GM12878 (cell line): ENCODE data around the gene HLA-G. TPM values are rescaled to one million over a fixed set of nuclear protein-coding genes. Genes with fewer than 3 reads are reported as not detected.

Experiments used
- ATAC-seq: fragments of 200-7000 bp; cut with Tn5 transposase; 3 replicates; pipeline ENCODE4 v1.9.1; 2020; ENCODE audit warnings: mild to moderate bottlenecking, moderate library complexity
- BruUV-seq: library from RNA; stranded (reverse); fragments of 400-500 nt; replicated peaks from 2 replicates; lab custom pipeline; 2021; lab: Mats Ljungman, UMichigan
- CTCF ChIA-PET: fragments of 300-600 bp; sonication (Branson Sonifier 250); formaldehyde crosslinking; extraction: SDS; loops from one replicate; lab custom pipeline; 2021; ENCODE audit warnings: inconsistent platforms; lab: Yijun Ruan, JAX
- POLR2A ChIA-PET: fragments of 350-600 bp; formaldehyde crosslinking; extraction: SDS; loops from one replicate; lab custom pipeline; 2021; ENCODE audit warnings: inconsistent platforms; lab: Charles Lee
- RAD21 ChIA-PET: fragments of 300-600 bp; sonication (Branson Sonifier 250); formaldehyde crosslinking; loops from one replicate; lab custom pipeline; 2023; ENCODE audit warnings: antibody characterized with exemption; ENCODE audit not compliant: unreplicated experiment; lab: Charles Lee
- SMC1A ChIA-PET: fragments of 300-600 bp; sonication (Branson Sonifier 250); formaldehyde crosslinking; loops from one replicate; lab custom pipeline; 2023; ENCODE audit not compliant: unreplicated experiment, uncharacterized antibody; lab: Charles Lee
- DNase-seq: peaks from one replicate; pipeline ENCODE4 v3.0.0-alpha.2; 2011; ENCODE audit warnings: low read depth, low spot score
- FAIRE-seq: peaks from 3 replicates; lab custom pipeline; 2011; peaks lifted over from hg19 to GRCh38; lab: Jason Lieb, UNC
- H2AFZ ChIP-seq: 2 replicates; pipeline ENCODE4 v1.6.0; 2011; ENCODE audit warnings: low read depth, low read length, control low read depth; ENCODE audit not compliant: control insufficient read depth
- H3K27ac ChIP-seq: 2 replicates; pipeline ENCODE4 v1.5.1; 2011; ENCODE audit warnings: control low read depth; ENCODE audit not compliant: control insufficient read depth, insufficient read depth
- H3K27me3 ChIP-seq, 2 experiments: replicated peaks in 1 of 2; 2 replicates each; pipeline versions ENCODE4 v1.6.0 to v1.6.1; 2011; ENCODE audit warnings: low read length in 1 of 2; ENCODE audit not compliant: control insufficient read depth in 2 of 2, insufficient read depth in 2 of 2
- H3K36me3 ChIP-seq, 2 experiments: 2 replicates each; pipeline ENCODE4 v1.5.1; 2011; ENCODE audit warnings: low read length in 1 of 2; ENCODE audit not compliant: control insufficient read depth in 2 of 2, insufficient read depth in 2 of 2
- H3K4me1 ChIP-seq: 2 replicates; pipeline ENCODE4 v1.6.1; 2011; ENCODE audit warnings: mild to moderate bottlenecking, low read length, moderate library complexity, mixed read lengths; ENCODE audit not compliant: control insufficient read depth, insufficient read depth
- H3K4me2 ChIP-seq: 2 replicates; pipeline ENCODE4 v1.6.0; 2011; ENCODE audit warnings: control low read depth; ENCODE audit not compliant: control insufficient read depth, insufficient read depth
- H3K4me3 ChIP-seq: fragments of 200-600 bp; sonication (generic); 2 replicates; pipeline ENCODE4 v1.5.1; 2016
- H3K79me2 ChIP-seq: 2 replicates; pipeline ENCODE4 v1.6.0; 2011; ENCODE audit warnings: low read length; ENCODE audit not compliant: control insufficient read depth, insufficient read depth
- H3K9ac ChIP-seq: 2 replicates; pipeline ENCODE4 v1.8.0; 2011; ENCODE audit warnings: low read length, control low read depth, mixed read lengths; ENCODE audit not compliant: control insufficient read depth, insufficient read depth
- H3K9me3 ChIP-seq: replicated peaks from 3 replicates; pipeline ENCODE4 v1.5.1; 2011; ENCODE audit warnings: mild to moderate bottlenecking, low read length; ENCODE audit not compliant: control insufficient read depth, insufficient read depth
- H4K20me1 ChIP-seq: 2 replicates; pipeline ENCODE4 v1.6.0; 2011; ENCODE audit not compliant: control insufficient read depth, insufficient read depth
- ASH2L ChIP-seq: fragments of 300-600, 200-600 bp; sonication (generic); IDR thresholded peaks from 2 replicates; pipeline ENCODE4 v1.6.1; 2017; ENCODE audit warnings: low read depth, mild to moderate bottlenecking, borderline replicate concordance
- ESRRA ChIP-seq: IDR thresholded peaks from 2 replicates; pipeline ENCODE4 v1.6.1; 2012; ENCODE audit warnings: mild to moderate bottlenecking, low read length, improper control_type of control experiment
- FOXM1 ChIP-seq: IDR thresholded peaks from 2 replicates; pipeline ENCODE4 v1.6.1; 2012; ENCODE audit warnings: low read depth, mild to moderate bottlenecking, inconsistent platforms, low read length, moderate library complexity
- IKZF2 ChIP-seq, 2 experiments: fragments of 450-650 bp; IDR thresholded peaks; 2 replicates each; pipeline ENCODE4 v1.6.1; 2017; ENCODE audit warnings: mild to moderate bottlenecking in 2 of 2, moderate library complexity in 2 of 2
- JUNB ChIP-seq: IDR thresholded peaks from 2 replicates; pipeline ENCODE4 v1.6.1; 2016; ENCODE audit warnings: antibody characterized with exemption, mild to moderate bottlenecking
- KDM1A ChIP-seq: fragments of 200-600 bp; sonication (generic); IDR thresholded peaks from 2 replicates; pipeline ENCODE4 v1.6.1; 2016; ENCODE audit warnings: borderline replicate concordance
- MTA3 ChIP-seq: IDR thresholded peaks from 2 replicates; pipeline ENCODE4 v1.6.1; 2012; ENCODE audit warnings: low read length, inconsistent platforms, borderline replicate concordance
- MYB ChIP-seq: fragments of 150-350 bp; IDR thresholded peaks from 2 replicates; pipeline ENCODE4 v1.6.1; 2014; ENCODE audit warnings: mild to moderate bottlenecking, low read depth, low read length, borderline replicate concordance
- PML ChIP-seq: IDR thresholded peaks from 2 replicates; pipeline ENCODE4 v1.6.1; 2012; ENCODE audit warnings: low read length, inconsistent platforms
- RFX5 ChIP-seq: IDR thresholded peaks from 2 replicates; pipeline ENCODE4 v1.6.1; 2011; ENCODE audit warnings: low read depth, low read length, improper control_type of control experiment
- STAT3 ChIP-seq: IDR thresholded peaks from 2 replicates; pipeline ENCODE4 v1.6.1; 2011; ENCODE audit warnings: low read depth, low read length, improper control_type of control experiment
- SUPT20H ChIP-seq: IDR thresholded peaks from 2 replicates; pipeline ENCODE4 v1.6.1; 2011; ENCODE audit warnings: low read depth, mild to moderate bottlenecking, low read length, moderate library complexity, borderline replicate concordance; ENCODE audit not compliant: control insufficient read depth
- YY1 ChIP-seq: IDR thresholded peaks from 2 replicates; pipeline ENCODE4 v1.6.1; 2011; ENCODE audit warnings: low read depth, mild to moderate bottlenecking, low read length
- ZBED1 ChIP-seq: IDR thresholded peaks from 2 replicates; pipeline ENCODE4 v1.6.1; 2016; ENCODE audit warnings: borderline replicate concordance
- ZNF207 ChIP-seq: fragments of 450-650 bp; IDR thresholded peaks from 2 replicates; pipeline ENCODE4 v1.6.1; 2014; ENCODE audit warnings: antibody characterized with exemption, mild to moderate bottlenecking, borderline replicate concordance
- WGBS: methylation state at CpG from one replicate; pipeline ENCODE4 v1.1.6; 2016; ENCODE audit warnings: low lambda C conversion rate; ENCODE audit not compliant: insufficient replicate concordance, insufficient coverage; ENCODE audit errors: missing lambda C conversion rate; 5-methylcytosine and 5-hydroxymethylcytosine counted together
- in situ Hi-C: fragments of 300-500 bp; cut with MboI; formaldehyde crosslinking; loops from 9 replicates; pipeline ENCODE4 v1.14.3; 2018; ENCODE audit warnings: mixed read lengths
- intact Hi-C: fragments of 100-400 bp; cut with micrococcal nuclease; formaldehyde crosslinking; loops from one replicate; pipeline ENCODE4 v1.14.2; 2022; ENCODE audit not compliant: unreplicated experiment
- polyA plus RNA-seq, 11 experiments: library from polyadenylated mRNA; depleted of rRNA in 4 of 11; unstranded in 6 of 11; stranded (reverse) in 5 of 11; fragments of >200 nt; fragmentation: Nextera tagmentation in 4 of 11; fragmentation: Illumina TruSeq in 1 of 11; extraction: Ambion mirVana in 4 of 11; extraction: Trizol in 1 of 11; gene quantifications; 1 replicate in 1 of 11; 2 replicates in 10 of 11; pipeline versions ENCODE4 v1.2.1 to v1.2.3, GENCODE V29; 2011 to 2016; ENCODE audit warnings: inconsistent platforms in 2 of 11, missing spikeins in 2 of 11, low read depth in 1 of 11
- total RNA-seq, 4 experiments: library from RNA; depleted of rRNA in 3 of 4; stranded (reverse); fragments of >200 nt in 3 of 4; fragmentation: Illumina TruSeq in 1 of 4; extraction: Trizol in 1 of 4; gene quantifications; 2 replicates each; pipeline versions ENCODE4 v1.2.1 to v1.2.3, GENCODE V29; 2013 to 2021

The HLA-G gene
- total and polyA plus RNA-seq, 10 of the 15 experiments (the other 5 are each of a cell fraction or from before 2014, with no cell fraction given), result 0.10 to 2.9 (median 1.3) TPM; not detected in 5

DNA sequence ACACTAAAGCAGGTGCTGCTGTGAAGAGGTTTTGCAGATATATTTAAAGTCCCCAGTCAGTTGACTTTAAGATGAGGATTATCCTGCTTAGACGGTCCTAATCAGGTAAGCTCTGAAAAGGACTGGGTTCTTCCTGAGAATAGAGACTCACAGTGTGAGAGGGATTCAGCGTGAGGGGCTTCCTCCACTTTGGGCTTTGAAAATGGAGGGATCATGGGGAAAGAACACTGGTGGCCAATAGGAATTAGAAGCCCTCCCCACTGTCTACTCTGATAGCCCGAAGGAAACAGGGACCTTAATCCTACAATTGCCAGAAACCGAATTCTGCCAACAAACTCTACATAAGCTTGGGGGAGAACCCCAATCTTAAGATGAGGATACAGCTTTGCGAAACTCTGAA lies 29.7 kb upstream of the HLA-G start:
- ChIA-PET POLR2A (interaction anchor here (2.0 kb wide), 1 partner anchor 8 kb away, joined by 5 read pairs; no protein-coding TSS in a partner anchor), RAD21 (no interaction called here), CTCF (interaction anchor here (1.5 kb wide), 1 partner anchor 148 kb away, joined by 3 read pairs; no protein-coding TSS in a partner anchor), SMC1A (no interaction called here)
- Histone ChIP-seq H3K27ac (no peak overlapping the region), H3K4me1 (no peaks in the 10 kb centered on the region), H3K9ac (no peak overlapping the region), H4K20me1 (no peaks in the 10 kb centered on the region), H3K79me2 (no peaks in the 10 kb centered on the region), H3K9me3 (no peaks in the 10 kb centered on the region), H3K4me2 (no peak overlapping the region), H3K27me3 (peaks cover 4 to 7% of the 10 kb centered on the region in 2 experiments; a peak in 3 of 4 replicates), H3K36me3 (no peaks in the 10 kb centered on the region), H3K4me3 (no peak overlapping the region), H2AFZ (no peak overlapping the region)
- 38% methylated on average over 5 of the region's 5 CpGs for WGBS
- no peak for DNase-seq
- intact Hi-C loops, result no loop called here
- TF ChIP-seq KDM1A (no peak), ESRRA (no peak), MTA3 (no peak), SUPT20H (no peak), FOXM1 (no peak), YY1 (no peak), IKZF2 (IDR thresholded peaks at IDR 0.05) (no peak), MYB (no peak), STAT3 (no peak), ASH2L (no peak), PML (no peak), ZBED1 (no peak), ZNF207 (no peak), JUNB (no peak), RFX5 (no peak)
- no peak for ATAC-seq
- in situ Hi-C loops, result no loop called here
- no TSS peak for BruUV-seq
- no peak for FAIRE-seq
